CD4-positive, alpha-beta memory T cell (primary cell): ENCODE results near the gene SHOC2. TPM values are rescaled to one million over a fixed set of nuclear protein-coding genes. Genes with fewer than 3 reads are reported as not detected.
A peak's percentile ranks its signal among the peaks of the same experiment; 100 is the strongest.

ENCODE experiments used
- CTCF ChIA-PET: fragments of 350-600 bp; sonication (Branson Sonifier 250); formaldehyde crosslinking; loops from one replicate; lab custom pipeline; 2021; ENCODE audit warnings: inconsistent platforms; ENCODE audit not compliant: partially characterized antibody; lab: Charles Lee
- POLR2A ChIA-PET: fragments of 350-600 bp; sonication (Branson Sonifier 250); formaldehyde crosslinking; loops from one replicate; lab custom pipeline; 2021; ENCODE audit not compliant: partially characterized antibody; lab: Charles Lee
- DNase-seq, 5 donors: peaks; one replicate each; pipeline versions ENCODE4 v3.0.0 to v3.0.0-alpha.2; 2020 to 2022; ENCODE audit warnings: mixed read lengths in 1 of 5
- H3K27ac ChIP-seq: one replicate; pipeline ENCODE4 v1.7.0; 2013; ENCODE audit warnings: low read depth, low read length
- H3K27me3 ChIP-seq: 2 replicates; pipeline ENCODE4 v1.7.0; 2013; ENCODE audit warnings: mild to moderate bottlenecking, low read length, moderate library complexity; ENCODE audit not compliant: insufficient read depth
- H3K36me3 ChIP-seq: 2 replicates; pipeline ENCODE4 v1.7.0; 2013; ENCODE audit warnings: mild to moderate bottlenecking, low read length, moderate library complexity; ENCODE audit not compliant: insufficient read depth
- H3K4me1 ChIP-seq: 2 replicates; pipeline ENCODE4 v1.7.0; 2013; ENCODE audit warnings: mild to moderate bottlenecking, low read length, moderate library complexity; ENCODE audit not compliant: insufficient read depth
- H3K4me3 ChIP-seq, 2 donors: one replicate each; pipeline ENCODE4 v1.7.0; 2013; ENCODE audit warnings: low read length in 2 of 2, mild to moderate bottlenecking in 1 of 2
- H3K9me3 ChIP-seq, 2 donors: one replicate each; pipeline ENCODE4 v1.7.0; 2013; ENCODE audit warnings: low read length in 2 of 2, control low read depth in 1 of 2; ENCODE audit not compliant: control insufficient read depth in 1 of 2
- H3K27ac Mint-ChIP-seq, 7 donors: one replicate each; pipeline ENCODE4 v1.8.0; 2020 to 2021; ENCODE audit warnings: mixed read lengths in 7 of 7, mild to moderate bottlenecking in 6 of 7, inconsistent platforms in 3 of 7, moderate library complexity in 3 of 7
- H3K27me3 Mint-ChIP-seq, 2 donors: one replicate each; pipeline ENCODE4 v1.8.0; 2020 to 2021; ENCODE audit warnings: mixed read lengths in 2 of 2
- H3K36me3 Mint-ChIP-seq, 2 donors: one replicate each; pipeline ENCODE4 v1.8.0; 2020 to 2021; ENCODE audit warnings: mixed read lengths in 2 of 2, inconsistent platforms in 1 of 2, mild to moderate bottlenecking in 1 of 2
- H3K4me1 Mint-ChIP-seq, 4 donors: one replicate each; pipeline ENCODE4 v1.8.0; 2020 to 2021; ENCODE audit warnings: mixed read lengths in 4 of 4, mild to moderate bottlenecking in 1 of 4
- H3K4me3 Mint-ChIP-seq, 8 donors: one replicate each; pipeline ENCODE4 v1.8.0; 2020 to 2021; ENCODE audit warnings: mixed read lengths in 8 of 8, mild to moderate bottlenecking in 7 of 8, moderate library complexity in 6 of 8, inconsistent platforms in 3 of 8
- H3K9me3 Mint-ChIP-seq, 8 donors: one replicate each; pipeline ENCODE4 v1.8.0; 2020 to 2021; ENCODE audit warnings: mixed read lengths in 8 of 8, mild to moderate bottlenecking in 5 of 8, inconsistent platforms in 3 of 8, moderate library complexity in 1 of 8
- intact Hi-C: fragments of 100-400 bp; cut with micrococcal nuclease; formaldehyde crosslinking; loops from one replicate; pipeline ENCODE4 v1.15.1; 2023
- polyA plus RNA-seq, 2 donors: library from polyadenylated mRNA; unstranded; fragments of 300-500 nt; fragmentation: Illumina TruSeq; gene quantifications; one replicate each; pipeline ENCODE4 v1.2.3, GENCODE V29; 2021
- total RNA-seq, 2 experiments: library from RNA; stranded (reverse); gene quantifications; one replicate each; pipeline ENCODE4 v1.2.3, GENCODE V29; 2021

Gene SHOC2
- total RNA-seq, result 10 to 100 TPM; 67.9 to 69.4 TPM
- 10 to 100 TPM; 49.8 to 61.3 TPM for polyA plus RNA-seq

- ChIA-PET CTCF (interaction anchor here (1.0 to 2.0 kb wide), 4 partner anchors 10 to 309 kb away, joined by 4 to 6 read pairs (median 4); no protein-coding TSS in a partner anchor), POLR2A (interaction anchor here (0.6 to 3.4 kb wide), 31 partner anchors 9 to 1456 kb away, joined by 3 to 28 read pairs (median 6); partner anchors contain the start of genes PDCD4, SMC3 and SMNDC1)
- Mint-ChIP-seq H3K36me3 (peaks cover 0 to 35% of the 10 kb centered on the region in 2 donors), H3K27ac (peak within 1 kb of the TSS; percentile 98 to 100 (median 100)), H3K4me1 (peaks cover 30 to 67% (median 40%) of the 10 kb centered on the region in 4 donors), H3K27me3 (no peaks in the 10 kb centered on the region), H3K9me3 (peaks cover 0 to 2% (median 0%) of the 10 kb centered on the region in 8 donors), H3K4me3 (peak within 1 kb of the TSS; percentile 92 to 99 (median 98))
- H3K9me3 ChIP-seq, result no peaks in the 10 kb centered on the region
- H3K4me3 ChIP-seq, result peak within 1 kb of the TSS; percentile 85 to 99
- peak within 1 kb of the TSS; percentile 99 for H3K27ac ChIP-seq
- peak in 4 of 5 donors; percentile 99 to 100 (median 99) for DNase-seq
- no peaks in the 10 kb centered on the region for H3K27me3 ChIP-seq
- peaks cover 48% of the 10 kb centered on the region for H3K4me1 ChIP-seq
- intact Hi-C loops, result loop anchor here (1.0 to 5.0 kb wide), 7 partner anchors 27 to 912 kb away; partner anchors contain the start of genes ADD3 and SMNDC1
- no peaks in the 10 kb centered on the region for H3K36me3 ChIP-seq
These were observed at the start of gene SHOC2 for GRCh38 chr10:110919349-110919931. Gene SHOC2, plus strand, starts transcription at chr10:110919604. Its CDS starts 44,755 bp downstream, at chr10:110964359.

GRCh38 chr10:110870823-110871297 lies 48.5 kb upstream of the SHOC2 start:
- Histone ChIP-seq H3K27ac (peak overlapping the region; percentile 98), H3K27me3 (no peaks in the 10 kb centered on the region), H3K4me1 (peaks cover 78% of the 10 kb centered on the region), H3K4me3 (peak overlapping the region; percentile 67 to 95), H3K9me3 (no peaks in the 10 kb centered on the region), H3K36me3 (no peaks in the 10 kb centered on the region)
- Mint-ChIP-seq H3K4me1 (peaks cover 50 to 87% (median 65%) of the 10 kb centered on the region in 4 donors), H3K4me3 (peak overlapping the region; percentile 96 to 99 (median 96)), H3K9me3 (peaks cover 0 to 3% (median 0%) of the 10 kb centered on the region in 8 donors), H3K36me3 (peaks cover 5 to 30% of the 10 kb centered on the region in 2 donors), H3K27ac (peak overlapping the region; percentile 91 to 100 (median 99)), H3K27me3 (no peaks in the 10 kb centered on the region)
- DNase-seq, result peak in 1 of 5 donors; percentile 41
- intact Hi-C loops, result loop anchor here (1.0 kb wide), 1 partner anchor 11 kb away; no protein-coding TSS in a partner anchor
- CTCF ChIA-PET, result interaction anchor here (0.7 to 2.9 kb wide), 9 partner anchors 8 to 125 kb away, joined by 3 to 29 read pairs (median 4); no protein-coding TSS in a partner anchor
- POLR2A ChIA-PET, result interaction anchor here (0.6 to 5.7 kb wide), 20 partner anchors 9 to 199 kb away, joined by 3 to 214 read pairs (median 5); partner anchors contain the start of genes BBIP1 and SHOC2

GRCh38 chr10:110871298-110872084 lies 47.9 kb upstream of the SHOC2 start, which contains the start of gene PDCD4:
Gene PDCD4, plus strand, starts transcription at chr10:110871928. Its CDS starts 4,100 bp downstream, at chr10:110876028.
- POLR2A ChIA-PET, result interaction anchor here (0.6 to 4.1 kb wide), 26 partner anchors 9 to 199 kb away, joined by 3 to 214 read pairs (median 4); partner anchors contain the start of genes BBIP1 and SHOC2
- Histone ChIP-seq H3K27me3 (no peaks in the 10 kb centered on the region), H3K27ac (peak within 1 kb of the TSS; percentile 98), H3K4me3 (peak within 1 kb of the TSS; percentile 67 to 95), H3K36me3 (no peaks in the 10 kb centered on the region), H3K9me3 (no peaks in the 10 kb centered on the region), H3K4me1 (peaks cover 78% of the 10 kb centered on the region)
- CTCF ChIA-PET, result interaction anchor here (0.6 to 2.9 kb wide), 11 partner anchors 9 to 126 kb away, joined by 3 to 29 read pairs (median 4); no protein-coding TSS in a partner anchor
- no peaks in the 10 kb centered on the region for H3K27me3 Mint-ChIP-seq
- peak within 1 kb of the TSS; percentile 91 to 100 (median 99) for H3K27ac Mint-ChIP-seq
- peaks cover 0 to 3% (median 0%) of the 10 kb centered on the region in 8 donors for H3K9me3 Mint-ChIP-seq
- peaks cover 5 to 35% of the 10 kb centered on the region in 2 donors for H3K36me3 Mint-ChIP-seq
- H3K4me3 Mint-ChIP-seq, result peak within 1 kb of the TSS; percentile 96 to 99 (median 96)
- peak; percentile 89 to 96 (median 92) for DNase-seq
- intact Hi-C loops, result loop anchor here (1.0 to 2.0 kb wide), 8 partner anchors 7 to 125 kb away; partner anchors contain the start of genes BBIP1 and SHOC2
- H3K4me1 Mint-ChIP-seq, result peaks cover 44 to 86% (median 62%) of the 10 kb centered on the region in 4 donors

GRCh38 chr10:110872145-110872983 lies 47.0 kb upstream of the SHOC2 start:
- Histone ChIP-seq H3K27ac (peak overlapping the region; percentile 98), H3K9me3 (no peaks in the 10 kb centered on the region), H3K4me3 (peak overlapping the region; percentile 67 to 95), H3K4me1 (peaks cover 78% of the 10 kb centered on the region), H3K27me3 (no peaks in the 10 kb centered on the region), H3K36me3 (no peaks in the 10 kb centered on the region)
- ChIA-PET CTCF (interaction anchor here (0.9 to 2.9 kb wide), 14 partner anchors 8 to 127 kb away, joined by 3 to 29 read pairs (median 5); no protein-coding TSS in a partner anchor), POLR2A (interaction anchor here (0.7 to 4.1 kb wide), 35 partner anchors 8 to 200 kb away, joined by 3 to 214 read pairs (median 4); partner anchors contain the start of genes BBIP1 and SHOC2)
- Mint-ChIP-seq H3K4me1 (peaks cover 41 to 82% (median 59%) of the 10 kb centered on the region in 4 donors), H3K27me3 (no peaks in the 10 kb centered on the region), H3K36me3 (peaks cover 5 to 38% of the 10 kb centered on the region in 2 donors), H3K4me3 (peak overlapping the region; percentile 91 to 97 (median 94)), H3K9me3 (peaks cover 0 to 3% (median 0%) of the 10 kb centered on the region in 8 donors), H3K27ac (peak overlapping the region; percentile 91 to 99 (median 98))
- DNase-seq, result peak; percentile 86 to 98 (median 90)
- intact Hi-C loops, result loop anchor here (1.0 to 2.0 kb wide), 7 partner anchors 8 to 126 kb away; partner anchors contain the start of genes BBIP1 and SHOC2

- Histone ChIP-seq H3K36me3 (peaks cover 2% of the 10 kb centered on the region), H3K4me1 (peaks cover 78% of the 10 kb centered on the region), H3K27ac (peak overlapping the region; percentile 98), H3K4me3 (peak overlapping the region; percentile 67), H3K27me3 (no peaks in the 10 kb centered on the region), H3K9me3 (no peaks in the 10 kb centered on the region)
- Mint-ChIP-seq H3K27me3 (no peaks in the 10 kb centered on the region), H3K36me3 (peaks cover 10 to 47% of the 10 kb centered on the region in 2 donors), H3K4me3 (peak overlapping the region; percentile 89 to 97 (median 92)), H3K27ac (peak overlapping the region; percentile 91 to 99 (median 98)), H3K9me3 (peaks cover 0 to 3% (median 0%) of the 10 kb centered on the region in 8 donors), H3K4me1 (peaks cover 41 to 82% (median 59%) of the 10 kb centered on the region in 4 donors)
- POLR2A ChIA-PET, result interaction anchor here (0.7 to 4.1 kb wide), 26 partner anchors 9 to 134 kb away, joined by 3 to 214 read pairs (median 4); partner anchors contain the start of genes BBIP1 and SHOC2
- CTCF ChIA-PET, result interaction anchor here (0.9 to 2.3 kb wide), 12 partner anchors 9 to 128 kb away, joined by 3 to 17 read pairs (median 4); no protein-coding TSS in a partner anchor
- no peak for DNase-seq
- intact Hi-C loops, result loop anchor here (1.0 to 2.0 kb wide), 7 partner anchors 7 to 127 kb away; partner anchors contain the start of genes BBIP1 and SHOC2
These were observed 46.1 kb upstream of the SHOC2 start for GRCh38 chr10:110872984-110873923.
